NB4 (cell line): ENCODE measurements around the gene PRX.
A peak's percentile ranks its signal among the peaks of the same experiment; 100 is the strongest.

Experiments
- POLR2A ChIP-seq: IDR thresholded peaks from 2 replicates; pipeline ENCODE4 v1.6.1; 2011; ENCODE audit warnings: mild to moderate bottlenecking; ENCODE audit not compliant: insufficient read length; ENCODE audit errors: extremely low read depth
- TF ChIP-seq, protein P1 (sequence below): IDR thresholded peaks from one replicate; pipeline ENCODE4 v1.5.1; 2012; ENCODE audit warnings: low read depth, low read length

DNA sequence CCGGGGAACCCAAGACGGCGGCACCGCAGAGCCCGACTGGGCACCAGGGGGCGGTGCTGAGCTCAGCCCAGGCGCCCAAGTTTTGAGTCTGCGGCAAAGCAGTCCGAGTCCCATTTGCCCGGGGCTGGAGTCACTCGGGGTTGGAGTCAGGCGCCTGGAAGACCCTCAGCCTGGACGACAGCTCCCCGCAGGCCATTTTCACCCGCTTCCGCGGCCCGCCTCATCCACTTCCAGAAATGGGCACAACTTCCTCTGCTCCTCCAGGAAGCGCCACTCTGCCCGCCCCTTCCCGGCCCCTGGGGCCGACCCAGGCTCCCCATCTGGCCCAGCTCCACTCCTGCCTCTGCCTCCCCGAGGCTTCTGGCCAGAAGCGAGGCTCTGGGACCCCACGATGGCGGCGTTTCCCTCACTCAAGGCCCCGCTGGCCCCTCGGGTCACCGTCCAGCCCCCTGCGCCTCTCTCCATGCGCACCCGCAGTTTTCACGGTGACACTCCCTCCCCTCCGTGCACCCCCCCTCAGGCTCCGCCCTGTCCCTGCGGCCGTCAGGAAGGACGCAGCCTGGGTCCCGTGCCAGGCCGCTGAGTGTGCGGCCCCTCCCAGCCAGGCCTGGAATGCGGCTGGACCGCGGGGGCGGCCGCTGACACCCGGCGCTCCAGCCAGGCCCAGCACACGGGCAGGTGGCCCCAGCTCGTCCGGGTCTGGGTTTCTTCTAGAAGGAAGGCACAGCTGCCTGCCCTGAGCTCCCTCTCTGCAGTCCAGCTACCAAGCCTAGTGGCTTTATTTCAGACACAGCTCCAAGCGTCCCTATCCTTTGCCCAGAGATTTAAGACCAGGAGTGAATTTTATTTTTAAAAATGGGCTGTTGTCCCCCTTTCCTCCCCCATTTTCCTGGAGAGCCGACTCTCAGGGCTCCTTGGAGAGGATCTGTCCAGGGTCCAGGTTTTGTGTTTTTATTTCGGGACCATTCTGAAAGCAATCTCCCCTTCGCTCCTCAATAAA is 7.9 kb upstream of the PRX start:
- TF ChIP-seq, protein P1, sequence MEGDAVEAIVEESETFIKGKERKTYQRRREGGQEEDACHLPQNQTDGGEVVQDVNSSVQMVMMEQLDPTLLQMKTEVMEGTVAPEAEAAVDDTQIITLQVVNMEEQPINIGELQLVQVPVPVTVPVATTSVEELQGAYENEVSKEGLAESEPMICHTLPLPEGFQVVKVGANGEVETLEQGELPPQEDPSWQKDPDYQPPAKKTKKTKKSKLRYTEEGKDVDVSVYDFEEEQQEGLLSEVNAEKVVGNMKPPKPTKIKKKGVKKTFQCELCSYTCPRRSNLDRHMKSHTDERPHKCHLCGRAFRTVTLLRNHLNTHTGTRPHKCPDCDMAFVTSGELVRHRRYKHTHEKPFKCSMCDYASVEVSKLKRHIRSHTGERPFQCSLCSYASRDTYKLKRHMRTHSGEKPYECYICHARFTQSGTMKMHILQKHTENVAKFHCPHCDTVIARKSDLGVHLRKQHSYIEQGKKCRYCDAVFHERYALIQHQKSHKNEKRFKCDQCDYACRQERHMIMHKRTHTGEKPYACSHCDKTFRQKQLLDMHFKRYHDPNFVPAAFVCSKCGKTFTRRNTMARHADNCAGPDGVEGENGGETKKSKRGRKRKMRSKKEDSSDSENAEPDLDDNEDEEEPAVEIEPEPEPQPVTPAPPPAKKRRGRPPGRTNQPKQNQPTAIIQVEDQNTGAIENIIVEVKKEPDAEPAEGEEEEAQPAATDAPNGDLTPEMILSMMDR, result peak; percentile 68
- TF ChIP-seq POLR2A, result peak; percentile 46
